Activated naive CD4-positive, alpha-beta T cell treated with anti-CD3 and anti-CD28 coated beads, Interleukin-2, amount 50 U/mL, for 72 hours (primary cell): ENCODE results near the gene INPPL1. TPM values are rescaled to one million over a fixed set of nuclear protein-coding genes. Genes with fewer than 3 reads are reported as not detected.
A peak's percentile ranks its signal among the peaks of the same experiment; 100 is the strongest.
"Not testable (repeated sequence)": the region's sequence is repeated elsewhere in the genome, so short reads cannot be mapped to it uniquely, and the experiment has no call there.

Experiments
- ATAC-seq, 2 donors: fragments of 150-1000 bp; cut with Tn5 transposase; 2 replicates each; pipeline ENCODE4 v1.10.0; 2021; ENCODE audit warnings: mild to moderate bottlenecking in 2 of 2, moderate library complexity in 2 of 2
- DNase-seq, 2 donors: peaks; one replicate each; pipeline ENCODE4 v3.0.0; 2021 to 2022; ENCODE audit warnings: low spot score in 2 of 2
- H3K27ac Mint-ChIP-seq, 2 donors: one replicate each; pipeline ENCODE4 v1.8.0; 2022; ENCODE audit warnings: mild to moderate bottlenecking in 2 of 2, mixed read lengths in 2 of 2
- H3K36me3 Mint-ChIP-seq, 2 donors: one replicate each; pipeline ENCODE4 v1.8.0; 2022; ENCODE audit warnings: mixed read lengths in 2 of 2
- H3K9me3 Mint-ChIP-seq, 2 donors: one replicate each; pipeline ENCODE4 v1.8.0; 2022; ENCODE audit warnings: mixed read lengths in 2 of 2
- total RNA-seq, 2 donors: library from RNA; stranded (reverse); gene quantifications; one replicate each; pipeline ENCODE4 v1.2.3, GENCODE V29; 2022

INPPL1 gene
- total RNA-seq = 100 to 1,000 TPM in 1 of 2 donors, 10 to 100 TPM in 1; 97.0 to 132 TPM

- H3K9me3 Mint-ChIP-seq = no peaks in the 10 kb centered on the region
- DNase-seq (peak in 1 of 2 donors; percentile 45), ATAC-seq (no peak)
- H3K36me3 Mint-ChIP-seq = peaks cover 5% of the 10 kb centered on the region in 2 donors
- H3K27ac Mint-ChIP-seq = peak within 1 kb of the TSS; percentile 95 to 96
Measured at GRCh38 chr11:72224564-72225410, at the start of gene INPPL1. Gene INPPL1 (plus strand): TSS chr11:72224767. CDS start chr11:72224985, 218 bp downstream.

- no peak for DNase-seq
- no peak overlapping the region for H3K27ac Mint-ChIP-seq
- H3K36me3 Mint-ChIP-seq = no peaks in the 10 kb centered on the region
- ATAC-seq = no peak
- H3K9me3 Mint-ChIP-seq = no peaks in the 10 kb centered on the region
Measured at GRCh38 chr11:72177656-72178055, 46.9 kb upstream of the INPPL1 start.

- Mint-ChIP-seq H3K27ac (no peak overlapping the region), H3K36me3 (no peaks in the 10 kb centered on the region), H3K9me3 (no peaks in the 10 kb centered on the region)
- ATAC-seq = no peak
- DNase-seq = no peak
Measured at GRCh38 chr11:72179049-72179803, 45.3 kb upstream of the INPPL1 start.

GRCh38 chr11:72179804-72180396 lies 44.7 kb upstream of the INPPL1 start:
- no peak overlapping the region for H3K27ac Mint-ChIP-seq
- H3K36me3 Mint-ChIP-seq = no peaks in the 10 kb centered on the region
- H3K9me3 Mint-ChIP-seq = no peaks in the 10 kb centered on the region
- DNase-seq = no peak
- ATAC-seq = peak; percentile 55 to 70

GRCh38 chr11:72180892-72181552 lies 43.5 kb upstream of the INPPL1 start:
- not testable (repeated sequence) for H3K36me3 Mint-ChIP-seq, DNase-seq, ATAC-seq, H3K9me3 Mint-ChIP-seq
- peak overlapping the region in 1 of 2 donors; percentile 48 for H3K27ac Mint-ChIP-seq

- H3K36me3 Mint-ChIP-seq, H3K27ac Mint-ChIP-seq, H3K9me3 Mint-ChIP-seq, ATAC-seq, DNase-seq: not testable (repeated sequence)
Measured at GRCh38 chr11:72181553-72181958, 43.0 kb upstream of the INPPL1 start.

- no peak for DNase-seq
- H3K9me3 Mint-ChIP-seq = no peaks in the 10 kb centered on the region
- H3K36me3 Mint-ChIP-seq = no peaks in the 10 kb centered on the region
- H3K27ac Mint-ChIP-seq = no peak overlapping the region
- ATAC-seq = no peak
Measured at GRCh38 chr11:72188267-72188666, 36.3 kb upstream of the INPPL1 start.

GRCh38 chr11:72189455-72190250 lies 34.9 kb upstream of the INPPL1 start:
- Mint-ChIP-seq H3K27ac (no peak overlapping the region), H3K9me3 (no peaks in the 10 kb centered on the region), H3K36me3 (no peaks in the 10 kb centered on the region)
- no peak for ATAC-seq
- DNase-seq = no peak

- H3K27ac Mint-ChIP-seq = peak overlapping the region in 1 of 2 donors; percentile 52
- no peaks in the 10 kb centered on the region for H3K9me3 Mint-ChIP-seq
- DNase-seq (no peak), ATAC-seq (no peak)
- no peaks in the 10 kb centered on the region for H3K36me3 Mint-ChIP-seq
Measured at GRCh38 chr11:72190631-72191071, 33.9 kb upstream of the INPPL1 start.

- no peak for ATAC-seq
- H3K36me3 Mint-ChIP-seq = no peaks in the 10 kb centered on the region
Measured at GRCh38 chr11:72191961-72192381, 32.6 kb upstream of the INPPL1 start, which contains the start of gene FOLR1. Gene FOLR1 (plus strand): TSS chr11:72192140. CDS start chr11:72192174, 34 bp downstream.

GRCh38 chr11:72195518-72196270 lies 28.9 kb upstream of the INPPL1 start:
- Mint-ChIP-seq H3K9me3 (no peaks in the 10 kb centered on the region), H3K27ac (no peak overlapping the region), H3K36me3 (no peaks in the 10 kb centered on the region)
- ATAC-seq (no peak), DNase-seq (no peak)

More at GRCh38 chr11:72191961-72192381, 32.6 kb upstream of the INPPL1 start, which contains the start of gene FOLR1:
- H3K27ac Mint-ChIP-seq = no peak within 1 kb of the TSS
- no peaks in the 10 kb centered on the region for H3K9me3 Mint-ChIP-seq
- DNase-seq = no peak

GRCh38 chr11:72201445-72201844 lies 23.1 kb upstream of the INPPL1 start:
- not testable (repeated sequence) for ATAC-seq

GRCh38 chr11:72202571-72202970 lies 22.0 kb upstream of the INPPL1 start:
- no peak overlapping the region for H3K27ac Mint-ChIP-seq
- no peak for ATAC-seq
- DNase-seq = peak in 1 of 2 donors; percentile 18
- H3K9me3 Mint-ChIP-seq = no peaks in the 10 kb centered on the region
- H3K36me3 Mint-ChIP-seq = no peaks in the 10 kb centered on the region

More at GRCh38 chr11:72201445-72201844, 23.1 kb upstream of the INPPL1 start:
- H3K36me3 Mint-ChIP-seq, H3K9me3 Mint-ChIP-seq, H3K27ac Mint-ChIP-seq, DNase-seq: not testable (repeated sequence)

GRCh38 chr11:72203163-72203562 lies 21.4 kb upstream of the INPPL1 start:
- no peak overlapping the region for H3K27ac Mint-ChIP-seq
- ATAC-seq (no peak), DNase-seq (peak in 1 of 2 donors; percentile 16)
- no peaks in the 10 kb centered on the region for H3K36me3 Mint-ChIP-seq
- no peaks in the 10 kb centered on the region for H3K9me3 Mint-ChIP-seq

- H3K9me3 Mint-ChIP-seq = peaks cover 14 to 15% of the 10 kb centered on the region in 2 donors
- DNase-seq (no peak), ATAC-seq (no peak)
- H3K36me3 Mint-ChIP-seq = peaks cover 14 to 17% of the 10 kb centered on the region in 2 donors
- H3K27ac Mint-ChIP-seq = no peak overlapping the region
Measured at GRCh38 chr11:72204886-72205285, 19.7 kb upstream of the INPPL1 start.
